GM19099 (cell line): ENCODE measurements around the gene KLHL6.

Source experiments
- POLR2A ChIP-seq: IDR thresholded peaks from 3 replicates; pipeline ENCODE4 v1.6.1; 2011; ENCODE audit warnings: low read depth; ENCODE audit not compliant: insufficient read length; ENCODE audit errors: extremely low read depth

Gene KLHL6

GRCh38 chr3:183485585-183485984 is 69.9 kb downstream of the KLHL6 start:
- no peak for TF ChIP-seq POLR2A

- TF ChIP-seq POLR2A, result no peak
Observed at GRCh38 chr3:183485093-183485492, 70.4 kb downstream of the KLHL6 start.

- TF ChIP-seq POLR2A, result no peak
Observed at GRCh38 chr3:183484431-183485075, 71.0 kb downstream of the KLHL6 start.

- no peak for TF ChIP-seq POLR2A
Observed at GRCh38 chr3:183481582-183481981, 73.9 kb downstream of the KLHL6 start.

GRCh38 chr3:183478501-183478900 is 77.0 kb downstream of the KLHL6 start:
- no peak for TF ChIP-seq POLR2A

GRCh38 chr3:183477801-183478456 is 77.6 kb downstream of the KLHL6 start:
- TF ChIP-seq POLR2A, result no peak

GRCh38 chr3:183475016-183475763 is 80.3 kb downstream of the KLHL6 start:
- no peak for TF ChIP-seq POLR2A

- TF ChIP-seq POLR2A, result no peak
Observed at GRCh38 chr3:183473969-183474368, 81.5 kb downstream of the KLHL6 start.

GRCh38 chr3:183472155-183472554 is 83.4 kb downstream of the KLHL6 start:
- no peak for TF ChIP-seq POLR2A

GRCh38 chr3:183468424-183468823 is 87.1 kb downstream of the KLHL6 start:
- no peak for TF ChIP-seq POLR2A

GRCh38 chr3:183466575-183466974 is 88.9 kb downstream of the KLHL6 start:
- no peak for TF ChIP-seq POLR2A

- TF ChIP-seq POLR2A, result no peak
Observed at GRCh38 chr3:183464480-183464879, 91.0 kb downstream of the KLHL6 start.

GRCh38 chr3:183460081-183461055 is 95.1 kb downstream of the KLHL6 start:
- TF ChIP-seq POLR2A, result no peak

GRCh38 chr3:183455089-183455488 is 100.4 kb downstream of the KLHL6 start:
- no peak for TF ChIP-seq POLR2A

GRCh38 chr3:183454064-183454463 is 101.4 kb downstream of the KLHL6 start:
- no peak for TF ChIP-seq POLR2A
